ENCODE measurements around the gene JADE2.

DNA sequence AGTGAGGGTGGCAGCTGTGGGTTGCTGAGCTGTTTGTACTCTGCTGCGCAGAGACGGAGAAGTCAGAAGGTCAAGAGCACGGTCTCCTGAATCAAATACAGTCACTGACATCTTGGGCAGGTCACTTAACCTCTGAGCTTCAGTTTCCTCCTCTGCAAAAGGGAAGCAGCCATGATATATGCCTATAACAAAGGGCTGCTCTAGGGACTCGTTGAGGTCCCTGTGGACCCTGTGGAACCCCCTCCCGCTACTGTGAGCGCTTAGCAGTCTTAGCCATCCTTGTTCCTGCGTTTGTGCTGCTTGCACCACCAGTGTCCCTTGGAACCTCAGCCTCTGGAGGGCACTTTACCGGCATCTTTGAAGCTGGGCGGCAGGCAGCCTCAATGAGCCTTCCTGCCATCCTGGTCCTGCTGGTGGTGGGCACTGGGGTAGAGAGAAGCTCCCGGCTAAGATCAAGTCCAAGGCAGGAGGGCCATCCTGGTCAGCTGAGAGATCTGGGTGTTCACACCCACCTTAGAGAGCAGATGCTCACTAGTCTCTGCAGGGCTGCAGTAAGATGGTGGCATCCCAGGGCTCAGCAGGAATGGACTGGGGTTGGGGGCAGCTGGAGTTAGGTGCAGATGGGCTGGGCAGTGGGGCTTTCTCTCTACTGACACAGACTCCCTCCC lies 8.7 kb downstream of the JADE2 start:
- TF ChIP-seq, protein P1, sequence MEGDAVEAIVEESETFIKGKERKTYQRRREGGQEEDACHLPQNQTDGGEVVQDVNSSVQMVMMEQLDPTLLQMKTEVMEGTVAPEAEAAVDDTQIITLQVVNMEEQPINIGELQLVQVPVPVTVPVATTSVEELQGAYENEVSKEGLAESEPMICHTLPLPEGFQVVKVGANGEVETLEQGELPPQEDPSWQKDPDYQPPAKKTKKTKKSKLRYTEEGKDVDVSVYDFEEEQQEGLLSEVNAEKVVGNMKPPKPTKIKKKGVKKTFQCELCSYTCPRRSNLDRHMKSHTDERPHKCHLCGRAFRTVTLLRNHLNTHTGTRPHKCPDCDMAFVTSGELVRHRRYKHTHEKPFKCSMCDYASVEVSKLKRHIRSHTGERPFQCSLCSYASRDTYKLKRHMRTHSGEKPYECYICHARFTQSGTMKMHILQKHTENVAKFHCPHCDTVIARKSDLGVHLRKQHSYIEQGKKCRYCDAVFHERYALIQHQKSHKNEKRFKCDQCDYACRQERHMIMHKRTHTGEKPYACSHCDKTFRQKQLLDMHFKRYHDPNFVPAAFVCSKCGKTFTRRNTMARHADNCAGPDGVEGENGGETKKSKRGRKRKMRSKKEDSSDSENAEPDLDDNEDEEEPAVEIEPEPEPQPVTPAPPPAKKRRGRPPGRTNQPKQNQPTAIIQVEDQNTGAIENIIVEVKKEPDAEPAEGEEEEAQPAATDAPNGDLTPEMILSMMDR (IDR thresholded peaks at IDR 0.05): no peak
- TF ChIP-seq EP300 (IDR thresholded peaks at IDR 0.05): no peak

Measured in upper lobe of left lung (tissue), 4 donors.